GM21526 (cell line): ENCODE measurements around the gene DAGLB.

ENCODE experiments used
- ATAC-seq: cut with Tn5 transposase; IDR thresholded peaks from one replicate; pipeline ENCODE4 v1.9.1; 2021; ENCODE audit warnings: moderate library complexity; ENCODE audit not compliant: unreplicated experiment, low FRiP score

Gene DAGLB

DNA sequence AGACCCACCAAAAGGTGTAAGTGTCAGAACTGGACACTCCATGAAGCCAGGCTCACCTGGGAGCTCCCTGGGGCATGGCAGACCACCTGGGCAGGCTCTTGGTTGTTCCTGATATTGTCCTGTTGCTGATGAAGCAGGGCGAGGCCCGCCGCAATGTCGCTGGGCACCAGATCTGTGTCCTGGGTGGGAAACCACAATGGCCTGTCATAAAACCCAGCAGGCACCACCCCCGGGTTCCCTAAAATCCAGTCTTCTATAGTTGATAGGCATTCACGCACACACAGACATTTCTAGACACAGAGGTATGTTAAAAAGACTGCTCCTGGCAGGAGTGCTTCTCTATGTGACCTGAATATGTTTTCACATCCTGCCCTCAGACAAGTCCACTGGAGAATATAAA is 15.0 kb downstream of the DAGLB start:
- no peak for ATAC-seq

DNA sequence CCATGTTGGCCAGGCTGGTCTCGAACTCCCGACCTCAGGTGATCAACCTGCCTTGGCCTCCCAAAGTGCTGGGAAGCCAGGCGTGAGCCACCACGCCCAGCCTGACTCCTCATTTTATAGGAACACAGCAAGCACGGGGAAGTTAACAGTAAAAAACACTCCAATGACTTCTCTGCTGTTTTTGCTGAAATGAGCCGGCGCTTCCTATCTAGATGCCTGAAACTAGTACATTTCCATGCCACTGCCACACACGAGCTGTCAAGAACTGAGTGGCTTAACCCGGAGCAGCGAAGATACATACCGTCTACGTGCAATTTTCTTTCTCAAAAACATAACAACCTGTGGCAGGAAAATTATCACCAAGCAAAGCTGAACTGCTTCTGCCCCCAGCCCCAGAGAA is 16.8 kb downstream of the DAGLB start:
- no peak for ATAC-seq

DNA sequence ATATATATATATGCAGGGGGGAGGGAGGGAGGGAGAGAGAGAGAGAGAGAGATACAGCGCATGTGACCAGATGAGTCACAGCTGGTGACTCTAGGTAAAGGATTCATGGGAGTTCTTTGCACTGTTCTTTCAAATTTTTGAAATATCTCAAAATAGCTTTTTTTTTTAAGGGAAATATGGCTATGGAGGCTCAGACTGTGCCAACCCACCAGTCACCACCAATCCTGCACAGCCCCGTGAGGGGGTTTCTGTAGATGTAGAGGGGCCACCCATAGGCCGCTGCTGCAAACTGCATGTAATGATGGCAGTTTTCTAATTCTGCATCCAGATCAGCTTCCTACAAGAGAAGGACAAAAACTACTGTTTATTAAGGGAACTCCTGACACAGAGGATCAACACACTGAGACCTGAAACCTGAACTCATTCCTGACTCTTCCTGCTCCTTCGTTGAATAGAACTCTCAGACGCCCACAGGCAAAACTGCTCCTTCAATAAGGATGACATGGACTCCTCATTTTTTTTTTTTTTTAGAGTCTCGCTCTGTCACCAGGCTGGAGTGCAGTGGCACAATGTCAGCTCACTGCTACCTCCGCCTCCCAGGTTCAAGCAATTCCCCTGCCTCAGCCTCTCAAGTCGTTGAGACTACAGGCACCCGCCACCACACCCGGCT is 17.3 kb downstream of the DAGLB start:
- ATAC-seq: no peak

DNA sequence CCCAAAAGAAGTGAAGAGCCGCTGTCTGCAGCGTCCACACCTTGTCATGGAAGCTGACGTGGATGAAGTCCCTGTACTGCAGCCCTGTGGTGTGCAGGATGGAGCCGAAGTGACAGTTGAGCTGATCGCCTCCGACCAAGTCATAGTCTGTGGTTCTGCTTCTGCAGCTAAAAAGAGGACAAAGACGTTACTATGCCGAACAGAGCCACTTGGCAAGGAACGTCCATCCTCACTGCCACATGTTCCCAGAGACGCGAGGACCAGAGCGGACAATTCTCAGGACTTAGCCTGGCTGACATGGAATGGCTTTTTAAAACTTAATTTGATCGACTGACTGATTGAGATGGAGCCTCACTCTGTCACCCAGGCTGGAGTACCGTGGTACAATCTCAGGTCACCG is 21.8 kb downstream of the DAGLB start:
- no peak for ATAC-seq

DNA sequence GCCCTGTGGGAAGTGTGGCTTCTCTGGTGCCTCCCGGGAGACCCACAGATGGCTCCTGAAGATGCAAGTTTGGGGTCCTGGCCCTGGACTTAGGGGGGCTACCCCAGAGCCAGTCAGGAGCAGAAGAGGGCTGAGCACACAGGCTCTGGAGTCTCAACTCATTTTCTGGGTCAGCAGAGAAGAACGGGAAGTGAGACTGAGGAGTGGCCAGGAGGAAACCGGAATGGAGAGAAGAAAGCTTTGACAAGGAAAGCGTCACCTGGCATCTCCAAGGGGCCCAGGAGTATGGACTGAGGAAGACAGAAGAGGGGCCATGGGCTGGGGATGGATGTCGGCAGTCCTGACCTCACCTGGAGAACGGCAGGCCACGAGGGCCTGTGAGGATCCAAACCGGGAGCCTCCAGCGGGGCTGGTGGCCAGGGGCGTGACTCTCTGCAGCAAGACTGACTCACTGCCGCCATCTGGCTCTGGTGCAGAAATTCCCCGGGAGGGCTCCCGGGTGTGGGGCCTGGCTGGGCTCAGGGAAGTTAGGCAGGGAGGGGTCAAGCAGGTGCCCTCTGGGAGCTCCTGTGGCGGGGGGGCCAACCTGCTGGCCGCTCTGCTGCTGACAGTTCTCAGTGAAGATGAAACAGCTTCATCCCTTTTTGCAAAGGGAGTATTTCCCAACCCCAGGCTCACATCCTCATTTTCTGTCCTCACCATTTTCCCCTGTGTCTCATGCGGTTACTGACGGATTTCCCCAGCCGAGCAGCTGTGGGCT is 23.6 kb downstream of the DAGLB start:
- no peak for ATAC-seq

DNA sequence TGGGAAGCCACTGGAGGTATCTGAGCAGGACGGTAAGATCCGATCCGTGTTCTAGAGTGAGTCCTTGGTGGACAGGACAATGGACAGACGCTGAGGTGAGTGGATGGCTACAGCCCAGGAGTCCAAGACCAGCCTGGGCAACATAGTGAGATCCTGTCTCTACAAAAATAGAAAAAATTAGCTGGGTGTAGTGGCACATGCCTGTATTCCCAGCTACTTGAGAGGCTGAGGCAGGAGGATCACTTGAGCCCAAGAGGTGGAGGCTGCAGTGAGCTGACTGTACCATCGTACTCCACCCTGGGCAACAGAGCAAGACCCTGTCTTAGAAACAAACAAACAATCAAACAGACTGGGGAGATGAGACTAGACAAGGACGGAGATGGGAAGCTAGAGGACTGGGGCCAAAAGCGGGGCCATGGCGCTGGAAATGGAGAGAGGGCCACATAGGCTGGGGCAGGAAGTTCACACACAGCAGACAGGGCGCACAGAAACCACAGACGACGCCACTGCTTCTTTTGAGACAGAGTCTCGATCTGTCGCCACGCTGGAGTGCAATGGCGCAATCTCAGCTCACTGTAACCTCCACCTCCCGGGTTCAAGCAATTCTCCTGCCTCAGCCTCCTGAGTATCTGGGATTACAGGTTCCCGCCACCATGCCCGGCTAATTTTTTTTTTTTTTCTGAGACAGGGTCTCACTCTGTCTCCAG is 24.7 kb downstream of the DAGLB start:
- ATAC-seq: no peak

DNA sequence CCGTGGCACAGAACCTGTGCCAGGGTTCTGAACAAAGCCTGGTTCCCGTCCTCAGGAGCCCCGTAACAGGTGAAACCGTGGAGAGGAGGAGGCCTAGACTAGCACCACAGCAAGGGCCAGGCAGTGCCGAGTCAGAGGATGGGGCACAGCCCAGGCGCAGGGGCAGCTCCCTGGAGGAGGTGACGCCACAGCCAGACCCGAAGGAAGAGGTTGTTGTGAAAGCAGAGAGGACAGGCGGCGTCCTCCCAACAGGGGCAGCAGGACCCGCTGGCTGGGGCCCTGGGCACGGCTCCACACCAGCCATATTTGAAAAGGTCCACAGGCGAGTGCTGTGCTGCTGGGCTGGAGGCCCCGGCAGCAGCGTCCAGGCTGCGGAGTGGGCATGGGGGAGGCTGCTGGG is 25.7 kb downstream of the DAGLB start:
- no peak for ATAC-seq

DNA sequence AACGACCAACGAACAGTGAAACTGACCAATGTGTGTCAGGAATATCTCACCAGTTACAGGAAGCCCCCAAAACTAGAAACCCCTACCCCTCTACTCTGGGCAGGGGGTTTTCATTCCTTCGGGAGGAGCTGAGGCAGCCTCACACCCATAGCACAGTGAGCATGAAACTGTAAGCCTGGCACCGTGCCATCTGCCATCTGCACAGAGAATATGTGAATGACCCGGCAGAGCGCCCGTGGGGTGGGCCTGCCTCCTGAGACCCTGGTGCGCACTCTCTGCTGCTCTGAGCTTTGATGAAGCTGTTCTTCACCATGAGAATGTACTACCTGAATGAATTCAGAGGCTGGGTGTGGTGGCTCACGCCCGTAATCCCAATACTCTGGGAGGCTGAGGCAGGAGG is 27.1 kb downstream of the DAGLB start:
- ATAC-seq: no peak

DNA sequence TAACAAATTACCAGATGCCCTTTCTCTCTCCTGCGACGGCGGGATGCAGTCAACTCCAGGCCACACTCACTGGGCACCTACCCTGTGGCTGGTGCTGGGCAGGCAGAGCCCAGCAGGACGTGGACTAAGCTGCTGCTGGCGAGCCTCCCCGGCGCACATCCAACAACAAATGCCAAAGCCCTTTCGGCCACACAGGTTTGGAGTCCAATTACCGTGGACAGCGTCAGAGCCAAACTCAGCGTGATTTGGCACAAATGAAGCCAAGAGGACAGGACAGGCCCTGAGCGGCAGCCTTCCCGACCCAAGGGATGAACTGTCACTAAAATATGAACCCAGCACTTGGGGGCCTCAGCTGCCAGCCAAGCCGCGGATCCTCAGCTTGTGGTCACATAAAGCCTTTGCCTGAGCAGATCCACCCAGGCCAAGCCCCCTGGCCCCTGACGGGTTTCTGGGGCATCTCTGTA is 28.4 kb downstream of the DAGLB start:
- no peak for ATAC-seq

DNA sequence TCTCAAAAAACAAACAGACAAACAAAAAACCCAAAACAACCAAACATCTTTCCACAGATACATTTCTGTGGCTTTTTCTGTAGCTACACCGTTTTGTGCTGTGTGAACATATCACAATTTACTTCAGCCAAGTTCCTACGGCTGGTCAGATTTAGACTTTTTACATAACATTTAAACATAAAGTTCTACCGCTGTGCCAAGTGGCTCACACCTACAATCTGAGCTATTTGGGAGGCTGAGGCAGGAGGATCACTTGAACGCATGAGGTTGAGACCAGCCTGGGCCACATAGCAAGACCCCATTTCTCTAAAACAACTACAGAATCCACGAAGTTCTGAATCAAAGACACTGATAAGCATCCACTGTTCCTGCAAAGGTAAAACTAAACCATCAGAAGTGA is 30.3 kb downstream of the DAGLB start:
- ATAC-seq: no peak

DNA sequence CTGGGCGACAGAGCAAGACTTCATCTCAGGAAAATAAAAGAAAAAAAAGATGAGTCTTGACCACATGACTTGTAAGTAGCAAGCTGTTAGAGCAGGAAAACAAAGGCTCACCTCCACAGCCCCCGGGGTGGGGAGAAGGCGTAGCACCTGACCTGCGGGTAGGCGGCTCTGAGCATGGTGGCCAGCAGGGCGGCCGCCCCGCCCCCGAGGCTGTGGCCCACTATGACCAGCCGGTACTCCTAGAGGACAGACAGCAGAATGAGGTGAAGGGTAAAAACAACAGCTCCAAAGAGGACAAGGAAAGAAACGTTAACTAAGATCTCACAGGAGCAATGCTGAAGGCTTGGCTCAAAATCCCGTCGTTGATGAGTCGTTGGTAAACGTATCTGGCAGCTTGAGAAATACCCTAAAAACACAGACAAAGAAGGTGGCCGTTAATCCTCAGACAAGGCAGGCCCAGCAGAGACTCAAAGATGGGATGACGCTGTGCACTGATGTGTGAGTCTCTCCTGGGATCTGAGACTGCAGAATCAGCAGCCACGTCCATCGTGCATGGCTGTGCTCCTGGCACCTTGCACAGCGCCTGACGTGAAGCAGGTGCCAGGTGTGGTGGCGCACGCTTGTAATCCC is 31.1 kb downstream of the DAGLB start:
- ATAC-seq: no peak

DNA sequence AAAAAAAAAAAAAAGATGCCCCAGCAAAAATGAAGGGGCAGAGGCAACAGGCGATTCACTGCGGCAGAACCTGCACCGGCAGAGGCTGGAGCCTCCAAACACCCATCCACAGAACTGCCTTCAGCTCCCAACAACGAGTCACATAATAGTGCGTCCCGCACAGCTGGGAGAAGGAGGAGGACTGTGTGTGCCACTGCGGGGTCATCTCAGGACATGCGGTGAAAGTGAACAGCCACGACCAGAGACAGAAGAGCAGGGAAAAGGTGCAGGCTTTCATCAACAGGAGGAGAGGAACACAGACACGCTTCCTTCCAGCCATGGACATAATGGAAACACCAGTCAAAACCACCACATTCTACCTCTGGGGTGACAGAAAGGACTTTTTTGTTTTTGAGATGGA is 34.1 kb downstream of the DAGLB start:
- no peak for ATAC-seq

DNA sequence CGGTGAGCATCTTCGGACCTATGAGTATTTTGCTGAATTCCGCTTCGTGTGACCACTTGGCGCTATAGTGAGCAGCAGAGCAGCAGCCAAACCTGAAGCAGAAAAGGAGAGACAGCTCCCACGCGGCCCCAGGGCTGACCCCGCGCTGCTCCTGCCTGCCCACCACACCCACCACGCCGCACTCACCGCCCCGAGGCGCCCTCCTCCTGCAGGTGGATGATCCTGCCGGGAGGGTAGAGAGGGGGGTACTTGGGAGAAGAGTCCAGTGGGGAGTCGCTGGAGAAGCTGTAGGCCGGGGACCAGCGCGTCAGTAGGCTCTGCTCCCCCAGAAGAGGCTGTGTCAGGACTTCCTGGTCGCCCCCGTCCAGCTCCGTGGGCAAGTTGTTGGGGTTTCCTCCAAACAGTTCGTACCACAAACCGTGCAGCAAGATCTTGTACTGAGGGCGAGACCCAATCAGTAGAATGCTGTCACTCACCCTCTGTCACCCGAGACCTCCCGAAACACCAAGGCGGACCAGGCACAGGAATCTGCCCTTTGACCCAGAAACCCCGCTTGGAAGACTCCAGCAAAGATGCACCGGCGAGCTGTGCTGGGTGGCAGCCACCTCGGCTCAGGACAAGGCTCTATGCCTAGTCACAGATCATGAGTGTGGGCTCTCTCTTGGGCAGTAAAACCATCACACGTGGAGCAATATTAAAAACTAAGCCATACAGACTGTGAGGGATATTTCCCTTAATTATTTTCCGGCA is 37.6 kb downstream of the DAGLB start:
- no peak for ATAC-seq

DNA sequence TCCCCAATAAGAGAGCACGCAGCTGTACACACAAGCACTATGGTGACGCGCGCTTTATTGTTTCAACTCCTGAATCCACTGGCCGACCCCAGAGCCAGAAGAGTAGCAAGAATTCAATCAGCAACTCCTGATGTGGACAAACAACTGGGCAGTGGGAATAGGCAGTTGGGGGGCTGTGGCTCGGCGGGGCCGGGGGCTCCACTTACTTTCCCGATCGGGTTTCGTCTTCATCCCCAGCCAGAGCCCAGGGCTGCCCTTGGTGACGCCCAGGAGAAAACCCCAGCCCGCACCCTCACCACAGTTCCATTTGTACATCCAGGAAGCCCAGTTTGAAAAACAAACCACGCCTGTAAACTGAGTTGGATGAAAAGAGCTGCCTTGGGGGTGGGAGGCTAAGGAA is 38.7 kb downstream of the DAGLB start:
- no peak for ATAC-seq

DNA sequence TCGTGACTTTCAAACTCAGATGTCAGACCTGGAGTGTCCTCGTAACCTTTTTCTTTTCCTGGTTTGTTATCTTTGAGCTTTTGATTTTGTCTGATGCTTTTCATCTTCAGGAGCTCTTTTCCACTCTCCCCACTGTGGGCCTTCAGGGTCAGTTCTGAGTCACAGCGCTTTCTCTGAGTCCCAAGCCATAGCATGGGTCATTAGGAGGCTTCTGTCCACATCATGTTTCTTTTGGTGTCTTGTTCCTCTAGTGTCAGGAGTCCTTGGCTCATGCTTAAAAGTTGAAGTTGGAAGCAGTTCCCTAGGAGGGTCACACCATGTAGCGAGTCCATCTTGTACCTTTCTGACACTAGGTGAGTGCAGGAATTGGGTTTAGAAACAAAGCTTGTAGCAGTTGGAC is 40.3 kb downstream of the DAGLB start:
- ATAC-seq: no peak

DNA sequence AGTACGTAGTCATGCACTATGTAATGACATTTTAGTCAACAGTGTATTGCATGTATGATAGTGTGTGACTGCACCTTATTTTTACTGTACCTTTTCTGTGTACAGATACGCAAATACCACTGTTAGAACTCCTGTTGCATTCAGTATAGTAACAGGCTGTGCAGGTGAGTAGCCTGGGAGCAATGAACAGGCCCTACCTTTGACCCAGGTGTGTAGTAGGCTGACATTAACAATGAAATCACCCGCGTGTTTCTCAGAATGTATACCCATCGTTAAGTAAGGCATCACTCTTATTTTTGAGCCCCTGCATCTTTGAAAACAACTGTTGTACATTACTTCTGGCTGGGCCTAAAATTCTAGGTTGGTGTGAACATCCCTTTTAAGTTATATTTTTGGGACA is 41.6 kb downstream of the DAGLB start:
- ATAC-seq: no peak

DNA sequence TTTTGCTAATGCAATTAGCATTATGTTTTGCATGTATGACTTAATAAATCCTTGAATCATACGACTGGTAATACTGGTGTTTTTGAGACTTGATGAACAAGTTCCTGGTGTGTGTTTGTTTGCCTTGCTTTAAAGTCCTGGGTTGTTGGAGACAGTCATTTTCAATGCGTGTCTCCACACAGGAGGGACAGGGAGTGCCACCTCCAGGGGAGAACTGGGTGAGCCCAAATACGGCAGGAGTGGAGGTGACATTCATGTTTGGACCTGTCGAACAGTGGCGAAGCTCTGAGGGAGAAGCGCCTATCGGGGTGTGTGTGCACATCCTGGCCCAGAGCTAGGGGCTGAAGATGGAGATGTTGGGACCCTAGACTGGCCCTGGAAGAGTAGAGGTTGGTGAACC is 43.8 kb downstream of the DAGLB start:
- ATAC-seq: no peak

DNA sequence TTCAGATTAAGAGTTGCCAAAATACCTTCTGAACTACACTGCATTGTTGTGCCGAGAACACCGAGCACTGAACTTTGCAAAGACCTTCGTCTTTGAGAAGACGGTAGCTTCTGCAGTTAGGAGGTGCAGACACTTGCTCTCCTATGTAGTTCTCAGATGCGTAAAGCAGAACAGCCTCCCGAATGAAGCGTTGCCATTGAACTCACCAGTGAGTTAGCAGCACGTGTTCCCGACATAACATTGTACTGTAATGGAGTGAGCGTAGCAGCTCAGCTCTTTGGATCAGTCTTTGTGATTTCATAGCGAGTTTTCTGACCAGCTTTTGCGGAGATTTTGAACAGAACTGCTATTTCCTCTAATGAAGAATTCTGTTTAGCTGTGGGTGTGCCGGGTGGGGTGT is 45.0 kb downstream of the DAGLB start:
- no peak for ATAC-seq

DNA sequence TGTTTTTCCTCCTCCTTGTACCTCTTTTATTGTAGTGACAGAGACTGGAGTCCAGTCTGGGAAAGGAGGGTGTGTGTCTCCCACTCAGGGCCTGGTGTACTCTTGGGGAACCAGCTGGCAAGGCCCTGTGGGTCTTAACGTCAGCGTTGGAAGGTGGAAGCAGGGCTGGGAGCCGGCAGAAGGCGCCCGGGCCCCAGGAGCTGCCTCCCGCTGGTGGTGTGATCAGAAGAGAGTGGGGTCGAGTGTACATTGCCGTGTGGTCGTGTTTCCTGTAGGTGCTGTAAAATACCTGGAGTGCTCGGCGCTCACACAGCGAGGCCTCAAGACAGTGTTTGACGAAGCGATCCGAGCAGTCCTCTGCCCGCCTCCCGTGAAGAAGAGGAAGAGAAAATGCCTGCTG is 45.7 kb downstream of the DAGLB start:
- no peak for ATAC-seq

DNA sequence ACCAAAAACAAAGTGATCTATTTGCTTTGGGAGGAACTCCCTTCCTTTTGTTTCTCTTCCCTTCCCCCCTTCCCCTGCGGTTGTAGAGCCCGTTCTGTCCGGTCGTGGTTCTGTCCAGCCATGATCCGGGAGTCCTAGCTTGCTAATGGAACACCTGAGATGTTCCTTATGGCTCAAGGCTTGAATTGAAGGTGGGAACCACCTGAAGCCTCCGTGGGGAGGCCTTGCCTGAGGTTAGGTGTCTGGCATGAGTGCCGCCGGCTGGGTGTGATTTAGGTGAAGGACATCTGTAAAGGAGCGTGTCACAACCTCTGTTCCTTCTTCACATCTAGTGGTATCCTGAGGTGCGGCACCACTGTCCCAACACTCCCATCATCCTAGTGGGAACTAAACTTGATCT is 46.2 kb downstream of the DAGLB start:
- ATAC-seq: no peak
